HEK293T (cell line): Measurements from ENCODE around the gene TWNK.

Experiments used
- CTBP1 ChIP-seq: fragments of 450-650 bp; IDR thresholded peaks from 2 replicates; pipeline ENCODE4 v1.6.1; 2016; ENCODE audit warnings: borderline replicate concordance
- ELF4 ChIP-seq: fragments of 450-650 bp; IDR thresholded peaks from 2 replicates; pipeline ENCODE4 v1.6.1; 2017; ENCODE audit warnings: antibody characterized with exemption
- FOXA1 ChIP-seq: fragments of 450-650 bp; IDR thresholded peaks from 2 replicates; pipeline ENCODE4 v1.6.1; 2016; ENCODE audit warnings: mild to moderate bottlenecking
- FOXK2 ChIP-seq: fragments of 450-650 bp; IDR thresholded peaks from 2 replicates; pipeline ENCODE4 v1.6.1; 2016; ENCODE audit warnings: mild to moderate bottlenecking
- FOXM1 ChIP-seq: fragments of 450-650 bp; IDR thresholded peaks from 2 replicates; pipeline ENCODE4 v1.6.1; 2017; ENCODE audit warnings: mild to moderate bottlenecking, borderline replicate concordance
- HDGF ChIP-seq: fragments of 450-650 bp; IDR thresholded peaks from 2 replicates; pipeline ENCODE4 v1.6.1; 2017; ENCODE audit warnings: antibody characterized with exemption, borderline replicate concordance
- ZNF384 ChIP-seq: fragments of 450-650 bp; IDR thresholded peaks from 2 replicates; pipeline ENCODE4 v1.6.1; 2016

DNA sequence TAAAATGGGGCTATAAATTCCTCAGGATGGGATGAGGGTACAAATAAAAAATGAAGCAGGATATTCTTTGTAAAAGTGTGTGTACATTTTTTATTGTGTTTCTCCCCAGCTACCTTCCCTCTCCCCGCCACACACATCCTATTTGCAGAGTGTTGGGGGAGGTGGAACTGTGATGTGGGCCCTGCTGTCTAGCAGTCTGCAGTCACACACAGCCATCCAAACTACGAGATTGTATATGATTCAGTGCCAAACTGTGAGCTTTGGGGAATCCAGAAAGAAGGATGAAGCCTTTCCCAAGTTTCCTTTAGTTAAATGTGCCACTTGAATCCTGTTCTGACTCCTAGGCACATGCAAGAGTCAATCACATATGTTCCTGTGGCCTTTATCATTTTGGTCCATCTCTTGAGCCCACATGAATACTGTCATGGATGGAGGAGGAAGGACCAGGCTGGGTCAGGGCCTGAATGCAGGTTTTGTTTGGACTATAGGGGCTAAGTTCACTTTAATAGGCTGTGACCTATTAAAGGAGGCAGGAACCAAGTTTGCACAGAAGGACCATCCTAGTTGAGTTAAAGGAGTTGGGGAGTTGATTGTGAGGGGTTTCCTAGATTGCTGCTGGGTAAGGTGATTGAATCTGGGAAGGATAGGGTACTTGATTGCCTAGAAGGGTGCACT, 19.1 kb upstream of the TWNK start:
- TF ChIP-seq FOXK2 (no peak), CTBP1 (no peak), FOXM1 (no peak), ZNF384 (no peak), FOXA1 (no peak), ELF4 (no peak), HDGF (no peak)
